GM23338 (cell line): ENCODE data around the gene CYB561D2.

ENCODE experiments used
- CREB1 ChIP-seq: fragments of 250-450 bp; sonication (Bioruptor Pico); IDR thresholded peaks from 2 replicates; pipeline ENCODE4 v1.5.0; 2020; ENCODE audit warnings: low read depth, mild to moderate bottlenecking, moderate library complexity
- CTCF ChIP-seq, 2 experiments: fragments of 200-600 bp in 1 of 2; sonication (generic) in 1 of 2; conservative IDR thresholded peaks; 2 replicates each; pipeline versions ENCODE4 v1.5.1 to v1.6.1; 2016 to 2017; ENCODE audit warnings: antibody characterized with exemption in 2 of 2, low read depth in 2 of 2, mild to moderate bottlenecking in 2 of 2, moderate library complexity in 1 of 2
- EZH2 ChIP-seq: fragments of 200-600 bp; sonication (generic); IDR thresholded peaks from one replicate; pipeline ENCODE4 v1.8.0; 2017; ENCODE audit warnings: antibody characterized with exemption, mild to moderate bottlenecking, low read depth; ENCODE audit not compliant: unreplicated experiment
- JUNB ChIP-seq: IDR thresholded peaks from one replicate; pipeline ENCODE4 v1.6.1; 2016; ENCODE audit warnings: antibody characterized with exemption; ENCODE audit not compliant: unreplicated experiment
- POLR2AphosphoS5 ChIP-seq: IDR thresholded peaks from 2 replicates; pipeline ENCODE4 v1.6.1; 2016; ENCODE audit warnings: antibody characterized with exemption, low read depth
- ZNF462 ChIP-seq: fragments of 250-450 bp; sonication (Bioruptor Pico); IDR thresholded peaks from 2 replicates; pipeline ENCODE4 v1.5.0; 2020; ENCODE audit warnings: mild to moderate bottlenecking, moderate library complexity
- TF ChIP-seq, protein P1 (sequence below): IDR thresholded peaks from one replicate; pipeline ENCODE4 v1.6.1; 2018; ENCODE audit warnings: antibody characterized with exemption; ENCODE audit not compliant: unreplicated experiment

DNA sequence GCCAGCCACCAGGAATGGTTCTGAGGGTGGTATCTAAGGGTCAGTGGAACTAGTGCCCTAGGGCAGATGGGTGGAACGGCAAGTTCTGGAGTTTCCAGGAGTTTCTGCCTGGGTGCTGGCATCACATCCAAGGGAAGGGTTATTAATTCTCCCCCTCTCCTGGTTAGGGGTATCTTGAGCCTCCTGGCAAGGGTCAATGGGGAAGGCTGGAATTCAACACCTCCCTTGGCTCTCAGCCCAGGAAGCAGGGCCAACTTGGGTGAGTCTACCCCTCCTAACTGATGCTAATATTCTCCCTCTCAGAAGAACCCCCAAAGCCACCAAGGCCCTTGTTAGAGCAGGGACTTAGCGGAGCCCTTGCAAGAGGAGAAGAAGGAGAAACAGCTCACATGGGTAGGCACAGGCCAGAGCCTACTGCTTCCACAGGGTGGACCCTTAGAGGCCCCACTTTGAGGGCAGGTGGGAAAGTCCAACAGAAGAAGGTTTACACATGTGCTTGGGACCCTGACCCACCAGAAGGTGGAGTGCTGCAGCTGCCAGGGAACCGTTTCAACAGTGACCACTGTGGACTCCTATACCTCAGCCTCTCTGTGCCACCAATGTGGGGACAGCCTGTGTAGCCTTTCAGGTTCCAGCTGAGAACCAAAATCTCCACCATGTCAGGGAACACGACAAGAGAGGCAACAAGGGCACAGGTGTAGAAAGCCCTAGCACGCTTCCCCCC is 5.3 kb downstream of the CYB561D2 start:
- TF ChIP-seq CTCF (conservative IDR thresholded peaks at IDR 0.05; ENCODE audit: low read depth in 2 of 2) (peak; percentile 9 to 44; a peak in 2 of 4 replicates), EZH2 (no peak), JUNB (no peak), CREB1 (no peak), POLR2AphosphoS5 (no peak), ZNF462 (CRISPR knock-in tag) (no peak)
- TF ChIP-seq, protein P1, sequence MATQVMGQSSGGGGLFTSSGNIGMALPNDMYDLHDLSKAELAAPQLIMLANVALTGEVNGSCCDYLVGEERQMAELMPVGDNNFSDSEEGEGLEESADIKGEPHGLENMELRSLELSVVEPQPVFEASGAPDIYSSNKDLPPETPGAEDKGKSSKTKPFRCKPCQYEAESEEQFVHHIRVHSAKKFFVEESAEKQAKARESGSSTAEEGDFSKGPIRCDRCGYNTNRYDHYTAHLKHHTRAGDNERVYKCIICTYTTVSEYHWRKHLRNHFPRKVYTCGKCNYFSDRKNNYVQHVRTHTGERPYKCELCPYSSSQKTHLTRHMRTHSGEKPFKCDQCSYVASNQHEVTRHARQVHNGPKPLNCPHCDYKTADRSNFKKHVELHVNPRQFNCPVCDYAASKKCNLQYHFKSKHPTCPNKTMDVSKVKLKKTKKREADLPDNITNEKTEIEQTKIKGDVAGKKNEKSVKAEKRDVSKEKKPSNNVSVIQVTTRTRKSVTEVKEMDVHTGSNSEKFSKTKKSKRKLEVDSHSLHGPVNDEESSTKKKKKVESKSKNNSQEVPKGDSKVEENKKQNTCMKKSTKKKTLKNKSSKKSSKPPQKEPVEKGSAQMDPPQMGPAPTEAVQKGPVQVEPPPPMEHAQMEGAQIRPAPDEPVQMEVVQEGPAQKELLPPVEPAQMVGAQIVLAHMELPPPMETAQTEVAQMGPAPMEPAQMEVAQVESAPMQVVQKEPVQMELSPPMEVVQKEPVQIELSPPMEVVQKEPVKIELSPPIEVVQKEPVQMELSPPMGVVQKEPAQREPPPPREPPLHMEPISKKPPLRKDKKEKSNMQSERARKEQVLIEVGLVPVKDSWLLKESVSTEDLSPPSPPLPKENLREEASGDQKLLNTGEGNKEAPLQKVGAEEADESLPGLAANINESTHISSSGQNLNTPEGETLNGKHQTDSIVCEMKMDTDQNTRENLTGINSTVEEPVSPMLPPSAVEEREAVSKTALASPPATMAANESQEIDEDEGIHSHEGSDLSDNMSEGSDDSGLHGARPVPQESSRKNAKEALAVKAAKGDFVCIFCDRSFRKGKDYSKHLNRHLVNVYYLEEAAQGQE, result no peak
